HG02610 (cell line): ENCODE results near the gene DDN.

Experiments used
- ATAC-seq: cut with Tn5 transposase; IDR thresholded peaks from one replicate; pipeline ENCODE4 v1.9.1; 2021; ENCODE audit warnings: mild to moderate bottlenecking, moderate library complexity; ENCODE audit not compliant: unreplicated experiment

Gene DDN

DNA sequence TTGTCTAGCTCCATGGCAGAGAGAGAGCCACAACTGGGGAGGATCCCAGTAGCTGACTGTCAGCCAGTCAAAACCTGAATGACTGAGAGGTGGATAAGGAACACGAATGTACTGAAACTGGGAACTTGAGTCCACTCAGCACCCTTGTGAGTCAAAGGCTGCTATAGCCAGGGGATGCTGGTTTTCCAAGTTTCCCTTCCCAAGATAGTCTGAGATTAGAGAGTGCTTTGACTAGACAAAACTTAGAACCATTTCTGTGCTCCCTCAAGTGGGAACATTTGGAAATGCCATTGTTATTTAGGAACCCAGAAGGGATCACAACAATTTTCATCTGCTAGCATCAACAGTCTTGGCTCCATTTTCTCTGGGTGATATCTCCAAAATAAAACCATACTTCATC lies 15.4 kb upstream of the DDN start:
- no peak for ATAC-seq

DNA sequence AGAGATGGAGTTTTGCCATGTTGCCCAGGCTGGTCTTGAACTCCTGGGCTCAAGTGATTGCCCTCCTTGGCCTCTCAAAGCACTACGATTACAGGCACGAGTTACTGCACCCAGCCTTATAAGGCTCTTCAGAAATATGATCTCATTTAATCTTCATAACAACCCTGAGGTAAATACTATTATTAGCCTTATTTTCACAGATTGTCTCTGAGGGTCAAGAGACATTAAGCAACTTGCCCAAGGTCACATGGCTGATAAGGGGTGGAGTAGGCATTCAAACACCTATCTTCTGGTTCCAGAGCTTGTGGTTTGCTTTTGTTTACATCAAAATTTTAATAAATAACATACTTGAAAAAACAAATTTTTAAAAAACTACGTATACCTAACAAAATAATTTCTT lies 14.3 kb upstream of the DDN start:
- no peak for ATAC-seq

DNA sequence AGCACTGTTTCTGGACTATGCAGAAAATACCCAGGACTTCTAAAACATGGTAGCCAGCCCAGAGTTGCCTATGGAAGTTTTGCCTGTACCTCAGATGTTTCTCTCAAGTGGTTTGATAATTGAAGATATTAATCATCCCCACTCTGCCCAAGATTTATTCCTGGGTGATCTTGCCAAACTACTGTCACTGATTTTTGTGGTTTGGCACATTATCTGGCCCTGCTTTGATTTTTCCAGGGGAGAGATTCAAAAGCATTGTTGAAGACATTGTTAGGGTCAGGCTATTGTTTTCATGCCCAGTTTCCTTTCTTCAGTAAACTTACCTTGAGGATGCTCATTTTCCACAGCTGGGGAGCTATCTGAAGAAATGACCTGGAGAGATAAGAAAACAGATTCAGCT lies 13.6 kb upstream of the DDN start:
- no peak for ATAC-seq

DNA sequence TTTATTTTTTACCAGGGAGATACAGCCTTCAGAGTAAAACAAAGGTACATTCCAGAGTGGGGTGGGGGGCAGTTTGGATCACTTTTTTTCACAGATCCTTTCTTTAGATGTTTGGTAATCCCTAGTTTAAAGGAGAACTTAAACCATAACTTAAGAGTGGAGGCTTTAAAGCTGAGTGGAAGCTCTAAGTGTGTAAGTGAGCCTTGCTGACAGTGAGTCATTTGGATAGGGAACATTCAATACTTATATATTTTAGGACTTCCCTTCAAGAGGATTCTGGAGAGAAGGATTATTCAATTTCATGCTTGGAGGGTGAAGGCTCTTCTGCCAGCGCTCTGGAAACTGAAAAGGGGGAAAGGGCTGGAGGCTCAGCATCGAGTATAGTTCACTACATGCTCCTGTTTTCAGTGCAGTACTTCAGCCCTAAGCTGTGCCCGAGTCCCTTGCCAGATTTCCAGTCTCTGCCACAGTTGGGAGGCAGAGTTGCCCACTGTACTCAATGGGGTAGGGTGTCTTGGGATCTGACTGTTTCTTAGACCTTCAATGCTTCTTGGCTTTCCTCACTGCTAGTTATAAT lies 11.0 kb upstream of the DDN start:
- no peak for ATAC-seq

DNA sequence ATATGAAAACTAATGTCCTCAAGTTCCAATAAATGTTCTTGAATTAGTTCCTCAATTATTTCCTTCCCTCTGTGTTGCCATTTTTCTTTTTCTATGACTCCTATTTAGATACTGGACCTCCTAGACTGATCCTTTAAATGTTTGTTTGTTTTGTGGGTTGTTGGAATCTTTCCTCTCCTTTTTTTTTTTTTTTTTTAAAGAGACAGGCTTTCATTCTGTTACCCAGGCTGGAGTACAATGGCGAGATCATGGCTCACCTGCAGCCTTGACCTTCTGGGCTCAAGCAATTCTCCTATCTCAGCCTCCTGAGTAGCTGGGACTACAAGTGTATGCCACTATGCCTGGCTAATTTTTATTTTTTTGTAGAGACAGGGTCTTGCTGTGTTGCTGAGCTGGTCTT lies 9.8 kb upstream of the DDN start:
- no peak for ATAC-seq

DNA sequence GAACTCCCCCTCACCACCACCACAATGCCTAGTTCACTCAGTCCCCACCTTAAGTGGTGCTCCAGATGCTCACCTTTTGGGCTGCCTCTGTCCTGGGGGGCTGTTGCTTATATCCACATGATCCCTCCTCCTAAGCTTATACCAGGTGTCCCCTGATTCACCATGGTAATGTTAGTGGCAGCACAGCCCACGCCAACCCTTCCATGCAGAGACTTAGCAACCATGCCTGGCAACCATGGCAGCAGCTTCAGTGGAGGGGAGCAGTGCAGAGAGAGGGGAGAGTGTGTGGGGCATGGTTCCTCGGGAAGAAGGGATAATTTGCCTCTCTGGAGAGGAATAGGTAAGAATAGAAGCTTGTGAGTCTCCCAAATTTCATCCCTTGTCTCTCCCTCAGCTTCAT lies 1.2 kb upstream of the DDN start:
- ATAC-seq, result no peak

DNA sequence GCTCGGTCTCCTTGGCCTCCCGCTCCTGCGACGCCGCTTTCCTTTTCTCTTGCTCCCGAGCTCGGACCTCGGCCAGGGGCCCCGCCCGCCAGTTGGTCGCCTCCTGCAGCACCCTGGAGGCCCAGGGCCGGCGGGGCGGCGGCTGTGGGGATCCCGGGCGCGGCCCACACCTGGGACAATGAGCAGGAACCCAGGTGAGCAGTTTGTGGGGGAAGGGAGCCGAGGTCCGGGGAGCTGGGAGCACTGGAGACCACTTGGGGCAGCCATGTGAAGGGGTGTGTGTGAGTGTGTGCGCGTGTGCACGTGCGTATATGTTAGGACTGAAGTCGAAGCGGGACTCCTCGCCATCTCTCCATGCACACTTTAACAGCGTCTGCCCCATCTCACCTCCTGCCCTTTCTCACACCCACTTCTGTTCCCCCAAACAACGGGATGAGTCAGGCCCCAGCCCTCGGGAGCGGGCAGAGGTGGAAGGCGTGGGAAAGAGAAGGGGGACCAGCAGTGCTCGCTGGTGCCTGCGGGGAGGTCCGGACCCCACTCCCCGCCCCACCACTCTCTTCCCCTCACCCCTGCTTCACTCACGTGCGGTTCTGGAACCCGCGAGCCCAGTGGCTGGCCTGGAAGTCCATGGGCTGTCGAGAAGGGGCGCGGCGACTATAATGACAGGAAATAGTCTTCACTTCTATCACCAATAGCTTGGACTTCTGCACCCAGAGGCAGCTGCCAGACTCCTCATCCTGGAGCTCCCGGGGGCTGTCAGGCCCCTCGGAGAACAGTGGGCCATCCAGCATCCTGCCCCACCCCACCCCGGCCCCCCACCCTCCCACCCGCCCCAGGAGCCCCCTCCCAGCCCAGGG lies 450 bp downstream of the DDN start:
- no peak for ATAC-seq

DNA sequence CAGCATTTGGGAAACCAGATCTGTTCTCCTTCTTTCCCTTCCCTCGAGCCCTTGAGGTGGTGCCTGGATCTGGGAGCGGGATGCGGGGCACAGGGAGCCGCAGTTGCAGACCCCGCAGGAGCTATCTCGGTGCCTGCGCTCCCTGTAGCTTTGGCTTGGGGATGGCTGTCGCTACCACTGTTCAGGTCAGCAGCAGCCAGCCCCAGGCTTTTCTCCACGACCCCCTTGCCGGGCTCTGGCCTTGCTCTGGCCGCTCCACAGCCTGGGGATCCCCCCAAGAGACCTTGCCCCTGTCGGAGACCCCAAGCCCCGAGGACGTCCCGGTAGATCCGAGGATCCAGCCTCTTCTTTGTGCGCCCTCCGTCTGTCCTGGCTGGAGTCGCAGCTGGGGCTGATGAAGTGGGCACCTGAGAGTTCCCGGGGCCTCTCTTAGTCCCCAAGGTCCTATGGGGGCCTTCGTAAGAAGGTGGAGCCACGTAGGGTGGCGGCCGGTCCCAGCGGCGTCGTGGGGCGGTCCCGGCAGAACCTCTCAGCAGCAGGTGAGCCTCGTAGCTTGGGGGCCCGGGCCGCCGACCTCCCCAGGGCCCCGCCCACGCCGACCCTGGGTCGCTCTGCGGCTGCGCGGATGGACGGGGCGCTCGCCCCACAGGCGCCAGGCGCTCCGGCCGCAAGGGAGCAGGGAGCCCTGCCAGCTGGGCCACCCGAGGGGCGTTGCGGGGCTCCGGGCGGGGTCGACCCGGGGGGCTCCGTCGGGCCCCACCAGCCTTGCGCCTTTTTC lies 1.3 kb downstream of the DDN start:
- no peak for ATAC-seq

DNA sequence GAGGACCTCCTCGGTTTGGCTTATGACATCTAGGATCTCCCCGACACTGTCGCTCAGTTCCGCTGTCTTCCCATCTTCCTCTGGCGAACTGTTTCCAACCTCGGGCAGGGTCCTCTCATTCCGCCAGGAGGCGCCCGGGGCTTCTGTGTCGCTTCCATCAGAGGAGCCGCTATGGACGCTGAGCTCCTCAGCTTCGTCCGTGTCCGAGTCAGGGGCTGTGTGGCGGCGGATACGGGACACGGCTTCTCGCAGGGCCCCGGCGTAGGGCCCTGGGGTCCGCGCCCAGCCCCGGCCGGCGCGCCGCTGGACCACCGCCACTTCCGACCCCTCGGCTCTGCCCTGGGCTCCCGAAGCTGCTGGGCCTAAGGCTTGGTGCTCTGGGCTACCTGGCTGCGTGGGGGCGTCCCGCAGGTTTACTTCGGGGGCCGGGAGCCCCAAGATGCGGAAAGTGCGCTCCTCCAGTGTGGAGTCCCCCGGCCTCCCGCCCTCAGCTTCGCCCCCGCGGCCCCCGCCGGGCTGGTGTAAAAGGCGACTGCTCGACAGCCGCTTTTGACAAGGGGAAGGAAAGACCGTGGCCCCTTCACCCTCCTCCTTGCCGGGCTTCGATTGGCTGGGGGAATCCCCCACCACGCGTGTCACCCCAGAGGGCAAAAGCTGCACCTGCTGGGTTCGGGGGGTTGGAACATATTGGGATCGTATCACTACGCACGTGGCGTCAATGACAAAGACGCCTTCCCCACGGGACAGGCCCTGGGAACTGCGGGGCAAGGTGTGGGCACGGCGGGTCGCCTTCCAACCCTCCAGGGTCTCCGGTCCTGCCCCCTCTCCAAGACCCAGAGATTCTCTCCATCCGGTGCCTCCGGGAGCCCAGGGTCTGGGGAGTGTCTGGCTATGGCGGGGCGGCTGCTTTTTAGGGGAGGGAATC lies 2.1 kb downstream of the DDN start:
- no peak for ATAC-seq

DNA sequence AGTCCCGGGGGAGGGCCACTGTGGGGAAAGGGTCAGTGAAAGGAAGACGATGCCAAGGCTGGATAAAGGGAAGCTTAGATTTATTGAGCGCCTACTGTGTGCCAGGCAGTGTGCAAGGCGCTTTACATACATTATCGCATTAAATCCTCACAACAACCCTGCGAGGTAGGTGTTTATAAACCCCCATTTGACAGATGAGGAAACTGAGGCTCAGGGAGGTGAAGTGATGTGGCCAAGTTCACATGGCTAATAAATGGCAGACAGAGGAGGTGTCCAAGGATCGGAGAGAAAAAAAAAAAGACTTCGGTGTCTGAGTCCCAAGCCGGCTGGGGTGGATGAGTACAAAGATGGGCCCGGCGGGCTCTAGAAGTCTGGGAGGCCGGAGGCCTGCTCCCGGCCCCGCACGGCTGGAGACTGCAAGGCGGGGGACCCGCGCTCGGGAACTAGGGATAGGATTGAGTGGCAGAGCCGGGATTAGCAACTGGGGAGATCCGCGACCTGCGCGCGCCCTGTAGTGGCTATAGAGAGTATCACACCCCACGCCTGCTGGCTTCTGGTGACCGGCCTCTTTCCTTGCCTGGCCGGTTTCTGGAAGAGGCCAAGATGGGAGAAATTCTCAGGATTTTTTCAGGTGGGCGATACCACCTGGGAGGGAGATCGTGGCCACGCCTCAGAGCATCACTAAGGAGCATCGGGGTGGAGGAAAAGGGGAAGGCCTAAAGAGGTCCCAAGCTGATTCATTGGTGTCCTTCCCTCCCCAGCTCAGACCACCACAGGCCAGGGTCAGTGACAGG lies 3.9 kb downstream of the DDN start:
- no peak for ATAC-seq

DNA sequence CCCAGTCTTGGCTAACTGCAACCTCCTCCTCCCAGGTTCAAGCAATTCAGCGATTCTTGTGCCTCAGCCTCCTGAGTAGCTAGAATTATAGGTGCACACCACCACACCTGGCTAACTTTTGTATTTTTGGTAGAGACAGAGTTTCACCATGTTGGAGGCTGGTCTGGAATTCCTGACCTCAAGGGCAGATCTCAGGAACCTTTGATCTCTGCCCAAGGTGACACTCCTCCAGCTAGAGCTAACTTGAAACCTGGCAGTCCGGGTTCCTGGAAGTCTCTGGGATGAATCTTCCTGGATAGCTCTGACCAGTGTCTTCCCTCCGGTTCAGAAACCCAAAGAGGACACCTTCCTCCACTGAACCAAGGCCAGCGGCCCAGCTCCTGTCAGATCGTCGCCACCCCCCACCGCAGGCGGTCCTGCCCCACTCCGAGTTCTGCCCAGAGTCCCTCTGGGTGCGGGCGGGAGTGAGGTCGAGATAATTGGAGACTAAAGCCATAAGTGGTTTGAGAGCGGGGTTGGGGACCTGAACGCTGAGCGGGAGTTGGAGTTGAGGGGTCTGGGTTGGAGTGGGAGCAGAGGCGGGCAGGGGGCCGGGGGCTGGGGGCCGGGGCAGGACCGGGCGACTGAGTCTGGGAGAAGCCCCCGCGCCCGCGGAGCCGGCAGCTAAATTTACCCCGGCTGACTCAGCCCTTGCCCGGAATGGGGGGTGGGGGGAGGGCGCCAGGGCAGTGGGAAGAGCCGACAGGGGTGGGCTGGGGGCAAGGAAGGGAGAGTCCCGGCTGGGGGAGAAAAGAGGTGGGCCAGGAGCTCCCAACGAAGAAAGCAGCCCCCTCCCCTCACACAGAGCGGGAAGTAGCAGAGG lies 4.7 kb downstream of the DDN start:
- no peak for ATAC-seq

DNA sequence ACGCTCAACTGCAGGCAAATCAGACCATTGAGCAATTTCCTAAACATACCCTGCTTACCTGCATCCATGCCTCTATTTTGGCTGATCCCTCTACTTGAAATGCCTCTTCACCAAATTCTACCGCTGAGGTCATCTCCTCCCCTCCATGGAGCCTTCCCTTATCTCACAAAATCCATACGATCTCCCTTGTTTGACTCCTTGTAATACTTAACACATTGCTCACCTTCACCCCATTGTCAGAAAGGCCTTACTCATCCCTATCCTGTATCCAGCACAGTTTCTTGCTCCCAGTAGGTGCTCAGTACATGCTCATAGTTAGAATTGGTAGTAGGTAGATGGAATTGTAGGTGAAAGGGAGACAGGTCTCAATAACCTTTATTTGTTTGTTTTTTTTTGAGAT lies 5.4 kb downstream of the DDN start:
- ATAC-seq, result no peak

DNA sequence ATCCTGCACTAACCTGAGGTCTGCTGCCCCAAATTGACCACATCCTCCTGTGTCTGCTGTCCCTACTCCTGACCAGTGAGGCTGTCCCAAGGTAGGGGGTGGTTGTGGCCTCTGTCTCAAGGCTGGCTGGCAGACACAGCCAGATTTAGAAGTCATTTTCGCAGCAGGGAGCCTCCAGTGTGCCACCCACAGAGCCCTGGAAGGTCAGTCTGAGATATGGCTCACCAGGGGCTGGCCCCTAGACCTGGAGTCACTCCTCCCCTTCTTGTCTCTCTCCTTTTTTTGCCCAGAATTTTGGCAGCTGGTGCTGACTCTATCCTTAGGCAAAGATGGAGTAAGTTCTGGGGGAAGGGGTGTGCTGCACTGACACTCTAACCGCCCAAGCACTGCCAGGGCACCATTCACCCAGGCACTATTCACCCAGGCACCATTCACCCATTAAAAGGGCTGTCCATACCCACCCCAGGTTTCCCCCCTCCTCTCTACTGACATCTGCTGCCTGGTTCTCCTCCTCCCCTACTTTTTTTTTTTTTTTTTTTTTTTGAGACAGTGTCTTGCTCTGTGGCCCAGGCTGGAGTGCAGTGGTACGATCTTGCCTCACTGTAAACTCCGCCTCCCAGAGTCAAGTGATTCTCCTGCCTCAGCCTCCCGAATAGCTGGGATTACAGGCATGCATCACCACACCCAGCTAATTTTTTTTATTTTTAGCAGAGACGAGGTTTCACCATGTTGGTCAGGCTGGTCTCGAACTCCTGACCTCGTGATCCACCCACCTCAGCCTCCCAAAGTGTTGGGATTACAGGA lies 7.7 kb downstream of the DDN start:
- ATAC-seq, result no peak

DNA sequence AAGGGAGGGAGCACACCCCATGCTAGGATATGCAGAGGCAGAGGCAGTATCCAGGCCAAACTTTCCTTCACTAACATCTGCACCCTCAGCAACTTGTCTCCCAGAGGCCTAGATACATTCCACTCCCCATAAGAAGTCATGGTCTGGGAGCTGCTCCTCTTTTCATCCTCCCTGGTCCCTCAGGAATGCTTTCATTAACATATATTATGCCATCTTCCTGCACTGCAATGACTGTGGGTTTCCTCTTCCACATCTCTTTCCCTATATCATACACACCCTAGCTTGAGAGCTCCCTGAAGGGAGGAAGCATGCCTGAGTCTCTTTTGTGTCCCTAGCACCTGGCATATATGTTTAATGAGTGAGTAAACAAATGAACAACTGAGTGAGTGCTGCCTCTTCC lies 8.6 kb downstream of the DDN start:
- ATAC-seq, result no peak

DNA sequence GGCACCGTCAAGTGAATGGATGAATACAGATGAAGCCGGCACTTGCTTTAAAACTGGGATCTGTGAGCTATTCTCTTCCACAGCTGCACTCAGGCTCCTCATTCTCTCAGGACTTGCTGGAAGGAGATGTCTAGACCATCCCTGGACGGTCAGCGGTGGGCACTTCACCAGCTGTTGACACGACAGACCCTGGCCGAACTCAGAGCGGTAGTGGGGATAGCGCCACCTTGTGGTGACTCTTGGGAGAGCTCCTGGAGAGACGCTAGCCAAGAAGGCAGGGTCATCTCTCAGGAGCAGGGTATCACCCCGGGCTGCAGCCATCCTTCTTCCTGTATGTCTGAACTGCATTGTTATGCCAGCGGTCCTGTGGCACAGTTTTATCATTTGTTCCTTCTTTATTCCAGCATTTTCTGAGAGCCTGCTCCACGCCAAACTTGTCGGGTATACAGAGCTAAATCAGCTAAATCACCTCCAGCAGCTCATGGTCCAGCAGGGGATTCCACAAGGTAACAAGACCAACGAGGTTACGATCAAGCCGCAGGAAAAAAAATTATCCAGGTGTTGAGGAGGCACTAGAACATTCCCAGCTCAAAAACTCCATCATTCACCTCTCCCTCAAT lies 11.0 kb downstream of the DDN start:
- ATAC-seq, result no peak

DNA sequence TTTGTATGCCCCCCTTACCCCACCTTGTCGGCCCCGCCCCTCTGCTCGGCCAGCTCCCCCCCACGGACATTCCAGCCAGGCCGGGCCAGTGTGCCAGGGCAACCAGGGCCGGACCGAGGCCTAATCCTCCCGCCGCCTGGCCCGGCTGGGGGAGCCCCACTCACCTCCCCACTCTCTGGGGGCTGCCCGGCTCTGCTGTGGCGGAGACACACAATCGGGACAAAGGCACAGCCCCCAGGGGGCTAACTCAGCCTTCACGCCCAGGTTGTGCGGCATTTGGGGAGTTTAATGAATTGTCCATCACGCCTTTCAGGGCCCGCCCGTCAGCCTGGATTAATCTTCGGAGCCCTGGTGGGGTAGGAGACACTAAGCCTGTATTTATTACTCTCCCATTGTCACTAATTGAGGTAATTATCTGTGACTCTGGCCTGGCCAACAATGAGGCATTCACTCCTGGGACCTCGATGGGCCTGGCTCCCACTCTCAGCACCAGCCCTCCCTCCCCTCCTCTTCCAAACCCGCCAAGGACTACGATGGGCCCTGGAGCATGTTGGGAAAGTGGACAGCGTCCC lies 12.4 kb downstream of the DDN start:
- no peak for ATAC-seq

DNA sequence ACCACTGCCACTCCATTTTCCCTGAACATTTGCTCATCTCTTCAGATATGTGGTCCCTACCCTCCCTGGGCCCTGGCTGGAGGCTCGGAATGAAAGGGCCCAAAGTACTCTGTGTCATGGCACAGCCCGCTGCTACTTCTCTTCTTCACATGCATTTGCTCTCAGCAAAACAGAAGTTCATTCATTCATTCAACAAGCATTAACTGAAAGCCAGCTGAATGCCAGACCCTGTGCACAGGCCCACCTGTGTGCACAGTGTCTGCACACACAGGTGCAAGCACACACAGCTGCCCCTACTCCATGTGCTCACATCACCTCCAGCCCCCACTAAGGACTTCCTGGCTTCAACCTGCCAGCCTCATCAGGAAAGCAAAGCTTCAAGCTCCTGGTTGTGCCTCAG lies 13.3 kb downstream of the DDN start:
- no peak for ATAC-seq

DNA sequence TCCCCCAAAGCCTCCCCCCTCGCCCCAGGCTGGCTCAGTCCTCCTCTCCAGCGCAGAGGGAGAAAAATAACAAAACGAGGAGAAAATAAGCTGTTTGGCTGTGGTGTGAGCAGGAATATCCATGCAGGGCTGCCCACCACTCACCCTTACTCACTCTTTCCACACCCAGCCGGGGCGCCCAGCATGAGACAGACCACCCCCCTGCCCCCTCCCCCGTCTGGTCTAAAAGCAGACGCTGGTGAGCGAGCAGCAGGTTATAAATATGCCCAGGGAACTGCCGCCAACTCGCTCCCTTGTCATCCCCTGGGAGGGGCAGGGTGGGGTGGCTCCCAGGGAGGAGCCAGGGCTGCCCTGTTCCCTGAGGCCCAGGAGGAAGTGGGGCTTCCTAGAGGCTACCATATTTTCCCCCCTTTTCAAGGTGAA lies 13.7 kb downstream of the DDN start:
- ATAC-seq, result no peak
